SK-N-MC (cell line): ENCODE data around the gene LRP3.

Experiments used
- EZH2 ChIP-seq: fragments of 200-600 bp; sonication (generic); IDR thresholded peaks from one replicate; pipeline ENCODE4 v1.6.1; 2017; ENCODE audit warnings: antibody characterized with exemption
- FOXP2 ChIP-seq: optimal IDR thresholded peaks from 2 replicates; pipeline ENCODE3; 2011; ENCODE audit warnings: mild to moderate bottlenecking, moderate library complexity; ENCODE audit not compliant: insufficient read depth; ENCODE audit errors: extremely low read length, control extremely low read depth
- POLR2AphosphoS5 ChIP-seq: IDR thresholded peaks from 2 replicates; pipeline ENCODE4 v1.6.1; 2012; ENCODE audit warnings: mild to moderate bottlenecking, low read depth, low read length, borderline replicate concordance

DNA sequence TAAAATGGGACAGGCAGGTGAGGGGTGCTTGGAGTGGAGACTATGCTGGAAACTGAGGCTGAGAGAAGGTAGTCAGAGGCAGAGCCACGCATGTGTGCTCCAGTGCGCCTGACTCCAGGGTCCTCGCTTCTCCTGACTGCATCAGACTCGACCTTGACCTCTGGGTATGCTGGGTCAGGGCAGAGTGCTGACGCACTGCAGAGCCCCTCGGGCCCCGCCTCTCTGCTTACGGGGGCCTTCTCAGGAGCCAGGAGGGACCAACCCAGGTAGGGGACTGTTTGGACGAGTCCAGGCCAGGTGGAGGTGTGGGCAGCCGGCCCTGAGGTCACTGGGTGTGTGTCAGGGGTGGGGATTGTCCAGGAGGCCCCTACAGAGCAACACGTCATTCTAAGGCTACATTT is 54.4 kb downstream of the LRP3 start:
- no peak for TF ChIP-seq POLR2AphosphoS5
- no peak for TF ChIP-seq EZH2
- no peak for TF ChIP-seq FOXP2
